ENCODE data around the gene CTBP1. TPM values are rescaled to one million over a fixed set of nuclear protein-coding genes. Genes with fewer than 3 reads are reported as not detected.

The CTBP1 gene
- total RNA-seq, 1 experiment from 2014 or later, result 136 TPM

GRCh38 chr4:1236103-1236641 lies 12.8 kb downstream of the CTBP1 start:
- no peaks in the 10 kb centered on the region for H3K27me3 Mint-ChIP-seq (ENCODE audit: low read depth)
- peaks cover 31 to 74% (median 66%) of the 10 kb centered on the region in 3 experiments; a peak in 6 of 7 replicates for H3K36me3 Mint-ChIP-seq (ENCODE audit: insufficient read depth in 1 of 3, low read depth in 3 of 3)
- Histone ChIP-seq H2AK5ac (ENCODE audit: insufficient read length, low read length) (no peak overlapping the region), H3K23me2 (ENCODE audit: insufficient read length, low read depth, low read length, poor library complexity, severe bottlenecking) (no peaks in the 10 kb centered on the region), H3K9ac (ENCODE audit: extremely low read depth, insufficient read length, low read length) (no peak overlapping the region), H3K79me1 (ENCODE audit: insufficient read depth, low read depth, low read length, poor library complexity, severe bottlenecking) (no peaks in the 10 kb centered on the region), H3K27me3 (ENCODE audit: insufficient read depth, low read length) (no peaks in the 10 kb centered on the region), H2BK120ac (ENCODE audit: low read depth, low read length, poor library complexity, severe bottlenecking) (no peak overlapping the region), H3K4ac (ENCODE audit: low read depth, low read length) (no peak overlapping the region), H3K14ac (ENCODE audit: insufficient read depth, low read length) (no peak overlapping the region), H3K23ac (ENCODE audit: insufficient read length, low read depth, low read length) (no peak overlapping the region), H4K91ac (ENCODE audit: insufficient read length, low read depth, low read length) (no peak overlapping the region), H2BK20ac (ENCODE audit: low read depth, low read length, poor library complexity, severe bottlenecking) (no peak overlapping the region), H2BK12ac (ENCODE audit: insufficient read length, low read depth, low read length) (no peak overlapping the region), H3K18ac (ENCODE audit: insufficient read length, low read depth, low read length) (no peak overlapping the region), H3K9me3 (ENCODE audit: control insufficient read depth, low read depth, low read length) (no peaks in the 10 kb centered on the region), H2AFZ (ENCODE audit: low read length) (no peak overlapping the region), H3K4me1 (ENCODE audit: insufficient read depth, low read length) (no peaks in the 10 kb centered on the region), H3K56ac (ENCODE audit: insufficient read length, low read depth, low read length) (no peak overlapping the region), H3K4me2 (ENCODE audit: insufficient read depth, insufficient read length, low read length) (no peak overlapping the region), H3T11ph (ENCODE audit: low read length) (no peak overlapping the region), H4K20me1 (ENCODE audit: control insufficient read depth, insufficient read depth, insufficient read length) (no peaks in the 10 kb centered on the region), H3K27ac (ENCODE audit: insufficient read length, low read depth, low read length) (no peak overlapping the region), H4K5ac (ENCODE audit: insufficient read length, low read depth, low read length) (no peak overlapping the region), H3K79me2 (ENCODE audit: insufficient read depth, low read length) (peaks cover 2% of the 10 kb centered on the region; the same call in 1 of the 2 replicates), H2BK15ac (ENCODE audit: low read depth, low read length) (no peak overlapping the region; the same call in 1 of the 2 replicates), H2BK5ac (ENCODE audit: insufficient read length, low read length) (no peak overlapping the region), H4K8ac (replicated peaks; ENCODE audit: insufficient read length, low read depth, low read length) (no peak overlapping the region)
- no peak overlapping the region for H3K4me3 Mint-ChIP-seq
- TF ChIP-seq, protein P1, sequence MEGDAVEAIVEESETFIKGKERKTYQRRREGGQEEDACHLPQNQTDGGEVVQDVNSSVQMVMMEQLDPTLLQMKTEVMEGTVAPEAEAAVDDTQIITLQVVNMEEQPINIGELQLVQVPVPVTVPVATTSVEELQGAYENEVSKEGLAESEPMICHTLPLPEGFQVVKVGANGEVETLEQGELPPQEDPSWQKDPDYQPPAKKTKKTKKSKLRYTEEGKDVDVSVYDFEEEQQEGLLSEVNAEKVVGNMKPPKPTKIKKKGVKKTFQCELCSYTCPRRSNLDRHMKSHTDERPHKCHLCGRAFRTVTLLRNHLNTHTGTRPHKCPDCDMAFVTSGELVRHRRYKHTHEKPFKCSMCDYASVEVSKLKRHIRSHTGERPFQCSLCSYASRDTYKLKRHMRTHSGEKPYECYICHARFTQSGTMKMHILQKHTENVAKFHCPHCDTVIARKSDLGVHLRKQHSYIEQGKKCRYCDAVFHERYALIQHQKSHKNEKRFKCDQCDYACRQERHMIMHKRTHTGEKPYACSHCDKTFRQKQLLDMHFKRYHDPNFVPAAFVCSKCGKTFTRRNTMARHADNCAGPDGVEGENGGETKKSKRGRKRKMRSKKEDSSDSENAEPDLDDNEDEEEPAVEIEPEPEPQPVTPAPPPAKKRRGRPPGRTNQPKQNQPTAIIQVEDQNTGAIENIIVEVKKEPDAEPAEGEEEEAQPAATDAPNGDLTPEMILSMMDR (conservative IDR thresholded peaks at IDR 0.05), result no peak
- WGBS (ENCODE audit: extremely low coverage, insufficient read length, low lambda C conversion rate), result no CpG with 5 or more reads among the region's 19 CpGs
- DNase-seq, result no peak
- H3K27ac Mint-ChIP-seq, result no peak overlapping the region
- H3K9me3 Mint-ChIP-seq, result no peaks in the 10 kb centered on the region
- no peaks in the 10 kb centered on the region for H3K4me1 Mint-ChIP-seq

Measured in H9 (cell line).